UCSD-AML1 (cell line): ENCODE measurements around the gene CMYA5.

Experiments used
- DNase-seq: peaks from one replicate; lab custom pipeline; 2025; ENCODE audit not compliant: unreplicated experiment; lab: John Stamatoyannopoulos, UW

Gene CMYA5

GRCh38 chr5:79834098-79834753 is 144.6 kb downstream of the CMYA5 start:
- DNase-seq = no peak

- no peak for DNase-seq
Measured at GRCh38 chr5:79834754-79835714, 145.4 kb downstream of the CMYA5 start.

- no peak for DNase-seq
Measured at GRCh38 chr5:79837761-79838551, 148.3 kb downstream of the CMYA5 start.

- no peak for DNase-seq
Measured at GRCh38 chr5:79840084-79840990, 150.7 kb downstream of the CMYA5 start.

GRCh38 chr5:79841172-79841571 is 151.5 kb downstream of the CMYA5 start:
- no peak for DNase-seq

GRCh38 chr5:79842006-79842881 is 152.6 kb downstream of the CMYA5 start:
- no peak for DNase-seq

GRCh38 chr5:79842991-79843390 is 153.4 kb downstream of the CMYA5 start:
- DNase-seq = no peak

GRCh38 chr5:79843450-79844388 is 154.1 kb downstream of the CMYA5 start:
- DNase-seq = no peak

GRCh38 chr5:79844571-79844970 is 154.9 kb downstream of the CMYA5 start:
- no peak for DNase-seq

- no peak for DNase-seq
Measured at GRCh38 chr5:79845448-79846197, 156.0 kb downstream of the CMYA5 start.

- DNase-seq = no peak
Measured at GRCh38 chr5:79846198-79846521, 156.5 kb downstream of the CMYA5 start.

- no peak for DNase-seq
Measured at GRCh38 chr5:79847561-79847960, 157.9 kb downstream of the CMYA5 start.

GRCh38 chr5:79849061-79849460 is 159.4 kb downstream of the CMYA5 start:
- DNase-seq = no peak
